ENCODE measurements around the gene MRPS2.

The MRPS2 gene

GRCh38 chr9:135471791-135472640 is 28.5 kb upstream of the MRPS2 start:
- H3K4me2 ChIP-seq (ENCODE audit: low read length) = no peak overlapping the region

DNA sequence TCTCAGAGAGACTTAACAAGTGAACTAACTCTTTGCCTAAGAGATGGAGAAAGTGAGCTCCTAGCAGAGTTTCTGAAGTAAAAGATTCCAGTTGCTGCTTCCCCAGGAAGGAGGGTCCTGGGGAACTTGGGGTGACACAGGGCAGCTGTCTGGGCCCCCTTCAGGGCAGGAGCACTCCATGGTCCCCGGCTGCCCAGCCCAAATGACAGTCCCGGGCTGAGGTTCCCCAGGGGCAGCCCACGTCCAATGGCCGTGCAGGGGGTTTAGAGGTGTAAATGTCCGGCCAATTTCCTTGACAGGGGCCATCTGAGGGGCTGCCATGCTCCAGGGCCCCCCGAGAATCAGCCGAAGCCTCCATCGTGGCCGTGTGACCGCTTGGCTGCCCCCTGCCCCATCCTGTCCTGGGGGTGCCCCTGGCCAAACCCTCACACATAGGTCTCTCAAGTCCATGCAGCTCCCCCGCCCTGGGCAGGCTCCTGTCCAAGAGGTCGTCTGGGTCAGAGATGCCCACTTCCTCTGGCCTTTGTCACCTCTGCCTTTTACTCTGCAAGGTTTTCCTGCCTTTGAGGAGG is 26.4 kb upstream of the MRPS2 start:
- Histone ChIP-seq H3K27me3 (ENCODE audit: control insufficient read depth, insufficient read depth, low read length) (peaks cover 3% of the 10 kb centered on the region), H3K4me3 (ENCODE audit: low read length) (no peak overlapping the region), H3K4me2 (ENCODE audit: low read length) (no peak overlapping the region), H3K36me3 (ENCODE audit: insufficient read depth, low read length) (no peaks in the 10 kb centered on the region), H3K4me1 (ENCODE audit: control insufficient read depth, insufficient read depth, low read length) (peaks cover 5% of the 10 kb centered on the region), H3K9ac (ENCODE audit: low read depth, low read length) (no peak overlapping the region), H3K9me3 (replicated peaks; ENCODE audit: low read length) (no peaks in the 10 kb centered on the region)

More at GRCh38 chr9:135471791-135472640, 28.5 kb upstream of the MRPS2 start:
- peaks cover 3% of the 10 kb centered on the region for H3K27me3 ChIP-seq (ENCODE audit: control insufficient read depth, insufficient read depth, low read length)
- H3K36me3 ChIP-seq (ENCODE audit: insufficient read depth, low read length) = no peaks in the 10 kb centered on the region
- peaks cover 10% of the 10 kb centered on the region for H3K4me1 ChIP-seq (ENCODE audit: control insufficient read depth, insufficient read depth, low read length)
- H3K9ac ChIP-seq (ENCODE audit: low read depth, low read length) = no peak overlapping the region
- H3K9me3 ChIP-seq (replicated peaks; ENCODE audit: low read length) = no peaks in the 10 kb centered on the region
- H3K4me3 ChIP-seq (ENCODE audit: low read length) = no peak overlapping the region

DNA sequence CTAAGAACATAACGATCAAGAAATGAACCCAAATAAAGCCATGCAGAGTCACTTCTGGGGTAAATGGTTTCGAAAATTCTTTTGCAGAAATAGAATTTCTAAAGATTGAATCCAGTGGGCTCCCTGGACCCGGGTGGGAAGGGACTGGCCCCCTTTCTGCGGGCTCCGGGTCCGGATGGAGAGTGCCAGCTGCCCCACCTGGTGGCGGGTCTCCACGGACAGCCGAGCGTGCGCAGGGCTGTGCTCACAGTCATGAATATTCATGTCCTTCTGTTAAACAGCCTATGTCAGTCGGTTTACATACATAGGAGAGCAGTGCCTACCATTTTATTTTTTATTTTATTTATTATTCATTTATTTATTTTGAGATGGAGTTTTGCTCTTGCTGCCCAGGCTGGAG is 25.6 kb upstream of the MRPS2 start:
- H3K9ac ChIP-seq (ENCODE audit: low read depth, low read length) = no peak overlapping the region
- no peak overlapping the region for H3K4me2 ChIP-seq (ENCODE audit: low read length)
- H3K4me3 ChIP-seq (ENCODE audit: low read length) = no peak overlapping the region
- no peaks in the 10 kb centered on the region for H3K9me3 ChIP-seq (replicated peaks; ENCODE audit: low read length)
- no peaks in the 10 kb centered on the region for H3K4me1 ChIP-seq (ENCODE audit: control insufficient read depth, insufficient read depth, low read length)
- H3K36me3 ChIP-seq (ENCODE audit: insufficient read depth, low read length) = no peaks in the 10 kb centered on the region
- H3K27me3 ChIP-seq (ENCODE audit: control insufficient read depth, insufficient read depth, low read length) = peaks cover 3% of the 10 kb centered on the region

DNA sequence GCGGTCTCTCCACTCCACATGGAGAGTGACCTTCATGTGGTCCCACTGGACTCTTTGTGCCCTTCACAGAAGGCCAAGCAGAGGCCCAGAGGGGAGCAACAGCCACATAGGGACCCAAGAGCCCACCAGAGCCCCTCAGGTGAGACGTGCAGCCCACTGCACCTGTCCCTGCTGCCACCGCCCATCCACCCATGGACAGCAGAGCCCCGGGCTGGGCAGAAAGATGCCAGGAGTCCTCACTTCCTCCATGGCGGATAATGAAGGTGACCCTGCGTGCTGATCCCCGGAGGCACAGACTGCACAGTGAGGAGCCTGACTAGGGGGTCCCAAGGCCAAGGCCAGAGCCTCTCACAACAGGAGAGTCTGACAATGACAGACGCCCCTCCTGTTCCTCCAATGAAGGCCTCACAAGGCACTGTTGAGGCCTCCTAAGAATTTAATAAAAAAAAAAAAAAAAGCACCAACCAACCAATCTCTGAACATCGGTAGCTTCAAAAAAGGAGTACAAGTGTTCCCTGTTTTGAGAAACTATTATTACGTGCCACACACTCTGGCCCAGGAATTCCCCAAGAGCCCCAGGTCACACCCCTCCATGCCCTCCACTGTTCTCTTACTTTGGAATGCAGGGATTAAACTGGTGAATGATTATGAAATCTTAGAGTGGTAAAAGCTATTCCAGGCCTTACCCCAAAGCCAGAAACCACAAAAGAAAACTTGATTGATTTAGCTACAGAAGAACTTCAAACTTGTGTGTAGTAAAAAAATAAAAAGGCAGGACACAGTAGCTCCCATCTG is 23.7 kb upstream of the MRPS2 start:
- Histone ChIP-seq H3K9me3 (replicated peaks; ENCODE audit: low read length) (no peaks in the 10 kb centered on the region), H3K27me3 (ENCODE audit: control insufficient read depth, insufficient read depth, low read length) (peaks cover 3% of the 10 kb centered on the region)

GRCh38 chr9:135478191-135478590 is 22.3 kb upstream of the MRPS2 start:
- no peak overlapping the region for H3K9ac ChIP-seq (ENCODE audit: low read depth, low read length)
- H3K27me3 ChIP-seq (ENCODE audit: control insufficient read depth, insufficient read depth, low read length) = no peaks in the 10 kb centered on the region
- H3K4me2 ChIP-seq (ENCODE audit: low read length) = peak overlapping the region; percentile 84
- no peaks in the 10 kb centered on the region for H3K36me3 ChIP-seq (ENCODE audit: insufficient read depth, low read length)
- no peak overlapping the region for H3K4me3 ChIP-seq (ENCODE audit: low read length)
- no peaks in the 10 kb centered on the region for H3K9me3 ChIP-seq (replicated peaks; ENCODE audit: low read length)
- peaks cover 5% of the 10 kb centered on the region for H3K4me1 ChIP-seq (ENCODE audit: control insufficient read depth, insufficient read depth, low read length)

More for the DNA sequence above, 23.7 kb upstream of the MRPS2 start:
- H3K9ac ChIP-seq (ENCODE audit: low read depth, low read length) = no peak overlapping the region
- no peak overlapping the region for H3K4me2 ChIP-seq (ENCODE audit: low read length)
- no peak overlapping the region for H3K4me3 ChIP-seq (ENCODE audit: low read length)
- no peaks in the 10 kb centered on the region for H3K36me3 ChIP-seq (ENCODE audit: insufficient read depth, low read length)
- H3K4me1 ChIP-seq (ENCODE audit: control insufficient read depth, insufficient read depth, low read length) = peaks cover 5% of the 10 kb centered on the region

DNA sequence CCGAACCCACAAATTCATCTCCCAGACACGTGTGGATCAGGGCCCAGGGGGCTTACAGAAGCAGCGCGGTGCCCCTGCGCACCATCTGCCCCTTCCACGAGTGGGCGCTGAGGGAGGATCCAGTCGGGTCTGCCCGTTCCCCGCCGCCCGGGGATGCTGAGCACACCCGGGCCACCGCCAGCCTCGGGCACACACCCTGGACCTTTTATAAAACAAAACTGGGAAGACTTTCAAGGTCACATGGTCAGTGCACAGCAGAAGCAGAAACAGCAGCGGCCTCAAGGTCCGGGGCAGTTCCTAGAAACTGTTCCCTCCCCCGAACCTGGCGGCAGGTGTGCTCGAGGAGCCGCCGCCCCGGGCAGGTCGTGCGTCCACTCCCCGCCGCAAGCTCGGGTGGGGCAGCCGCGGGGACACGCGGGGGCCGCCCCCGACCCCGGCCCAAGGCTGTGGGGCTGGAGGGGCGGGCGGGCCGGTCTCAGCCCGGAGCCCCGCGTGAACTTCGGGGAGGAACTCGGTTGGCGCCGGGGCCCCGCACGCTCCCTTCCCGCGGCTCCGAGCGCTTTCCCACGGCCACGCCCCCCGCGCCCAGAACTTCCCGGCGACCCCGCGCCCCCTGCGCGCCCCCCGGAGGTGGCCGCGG is 21.5 kb upstream of the MRPS2 start:
- Histone ChIP-seq H3K36me3 (ENCODE audit: insufficient read depth, low read length) (peaks cover 2% of the 10 kb centered on the region), H3K4me3 (ENCODE audit: low read length) (peak overlapping the region; percentile 70), H3K27me3 (ENCODE audit: control insufficient read depth, insufficient read depth, low read length) (no peaks in the 10 kb centered on the region), H3K4me1 (ENCODE audit: control insufficient read depth, insufficient read depth, low read length) (peaks cover 5% of the 10 kb centered on the region), H3K9ac (ENCODE audit: low read depth, low read length) (peak overlapping the region; percentile 41), H3K4me2 (ENCODE audit: low read length) (peak overlapping the region; percentile 84), H3K9me3 (replicated peaks; ENCODE audit: low read length) (no peaks in the 10 kb centered on the region)

DNA sequence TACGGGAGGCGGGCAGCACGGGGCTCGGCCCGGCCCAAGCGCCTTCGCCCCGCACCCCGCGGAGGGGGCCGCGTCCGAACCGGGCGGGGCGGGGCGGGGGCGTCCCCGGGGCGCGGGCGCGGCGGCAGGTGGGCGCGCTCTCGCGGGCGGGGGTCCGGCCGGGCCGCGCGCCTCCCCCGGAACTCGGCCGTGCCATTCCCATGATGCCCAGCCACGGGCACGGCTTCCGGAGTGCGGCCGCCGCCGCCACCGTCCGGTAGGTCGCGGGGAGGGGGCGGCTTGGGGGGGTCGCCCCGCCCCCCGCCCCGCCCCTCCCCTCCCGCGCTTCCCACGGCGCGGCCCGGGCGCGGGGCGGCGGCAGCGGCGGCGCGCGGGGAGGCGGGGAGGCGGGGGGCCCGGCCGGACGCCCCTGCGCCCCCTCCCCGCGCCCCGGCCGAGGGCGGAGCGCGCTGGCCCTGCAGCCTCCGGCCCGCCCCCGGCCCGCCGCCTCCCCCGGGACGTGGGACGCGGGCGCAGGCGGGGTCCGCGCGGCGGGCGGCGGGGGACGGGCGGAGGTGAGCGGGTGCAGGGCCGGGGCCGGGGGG is 20.9 kb upstream of the MRPS2 start, which contains the start of gene PPP1R26:
Gene PPP1R26, plus strand, starts transcription at position 314 of the 584 bp plus-strand sequence. CDS start 4,729 bp downstream, outside the sequence.
- peaks cover 9% of the 10 kb centered on the region for H3K36me3 ChIP-seq (ENCODE audit: insufficient read depth, low read length)
- no peaks in the 10 kb centered on the region for H3K27me3 ChIP-seq (ENCODE audit: control insufficient read depth, insufficient read depth, low read length)
- H3K4me3 ChIP-seq (ENCODE audit: low read length) = peak within 1 kb of the TSS; percentile 99
- H3K4me2 ChIP-seq (ENCODE audit: low read length) = peak within 1 kb of the TSS; percentile 93
- H3K9me3 ChIP-seq (replicated peaks; ENCODE audit: low read length) = no peaks in the 10 kb centered on the region
- H3K4me1 ChIP-seq (ENCODE audit: control insufficient read depth, insufficient read depth, low read length) = peaks cover 5% of the 10 kb centered on the region
- peak within 1 kb of the TSS; percentile 85 for H3K9ac ChIP-seq (ENCODE audit: low read depth, low read length)

DNA sequence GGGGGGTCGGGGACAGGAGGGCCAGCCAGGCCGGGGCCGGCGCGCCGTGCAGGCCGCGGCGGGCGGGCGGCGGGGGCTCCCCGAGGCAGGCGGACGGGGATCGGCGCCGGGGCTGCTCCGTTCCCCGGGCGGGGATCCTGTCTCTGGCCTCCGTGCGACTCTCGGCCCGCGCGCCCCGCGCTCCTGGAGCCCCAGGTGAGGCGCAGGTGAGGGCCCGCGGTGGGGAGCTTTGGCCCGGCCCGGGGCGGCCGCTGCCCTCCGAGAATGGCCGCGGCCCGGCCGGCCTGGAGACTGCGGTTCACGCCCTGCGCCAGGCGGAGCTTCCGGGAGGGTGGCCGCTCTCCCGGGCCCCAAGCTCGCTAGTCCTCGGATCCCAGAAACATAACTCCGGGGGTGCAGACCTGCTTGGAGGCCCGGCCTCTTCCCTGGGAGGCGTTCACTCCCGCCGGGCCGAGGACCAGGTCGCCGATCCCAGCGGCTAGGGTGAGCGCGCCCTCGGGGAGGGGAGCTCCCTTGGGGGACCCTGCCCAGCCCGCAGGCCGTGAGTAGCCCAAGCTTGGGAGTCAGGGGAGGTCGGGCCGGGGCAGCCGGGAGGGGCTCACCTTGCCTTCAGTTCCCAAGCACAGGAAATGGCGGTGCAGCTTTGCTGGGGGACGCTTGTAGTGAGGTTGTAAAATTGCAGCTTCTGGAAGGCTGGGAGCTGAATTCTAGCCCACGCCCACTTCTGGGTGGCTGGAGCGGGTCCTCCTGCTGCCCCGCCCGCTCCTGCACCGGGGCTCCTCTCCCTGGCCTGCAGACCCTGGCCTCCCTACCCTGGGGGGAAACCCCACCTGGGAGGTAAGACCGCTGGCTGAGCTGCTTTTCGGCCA is 20.2 kb upstream of the MRPS2 start:
- Histone ChIP-seq H3K9me3 (replicated peaks; ENCODE audit: low read length) (no peaks in the 10 kb centered on the region), H3K9ac (ENCODE audit: low read depth, low read length) (peak overlapping the region; percentile 85), H3K4me2 (ENCODE audit: low read length) (peak overlapping the region; percentile 93), H3K27me3 (ENCODE audit: control insufficient read depth, insufficient read depth, low read length) (no peaks in the 10 kb centered on the region), H3K4me1 (ENCODE audit: control insufficient read depth, insufficient read depth, low read length) (peaks cover 5% of the 10 kb centered on the region), H3K36me3 (ENCODE audit: insufficient read depth, low read length) (peaks cover 16% of the 10 kb centered on the region), H3K4me3 (ENCODE audit: low read length) (peak overlapping the region; percentile 99)

DNA sequence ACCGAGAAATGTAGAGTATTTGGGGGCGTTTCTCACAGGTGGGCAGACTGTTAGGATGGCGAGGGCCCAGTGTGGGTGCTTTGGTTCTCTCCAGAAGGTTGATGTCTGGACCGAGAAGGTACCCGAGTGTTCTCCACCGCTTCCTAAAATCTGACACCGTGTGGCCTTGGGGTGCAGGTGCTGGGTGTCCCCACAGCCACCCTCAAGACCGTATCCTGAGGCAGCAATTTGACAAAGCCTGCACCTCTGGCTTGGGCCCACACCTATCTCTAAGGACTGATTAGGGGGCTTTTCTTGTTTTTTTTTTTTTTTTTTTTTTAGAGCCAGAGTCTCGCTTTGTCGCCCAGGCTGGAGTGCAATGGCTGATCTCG is 19.6 kb upstream of the MRPS2 start:
- H3K4me3 ChIP-seq (ENCODE audit: low read length) = peak overlapping the region; percentile 99

DNA sequence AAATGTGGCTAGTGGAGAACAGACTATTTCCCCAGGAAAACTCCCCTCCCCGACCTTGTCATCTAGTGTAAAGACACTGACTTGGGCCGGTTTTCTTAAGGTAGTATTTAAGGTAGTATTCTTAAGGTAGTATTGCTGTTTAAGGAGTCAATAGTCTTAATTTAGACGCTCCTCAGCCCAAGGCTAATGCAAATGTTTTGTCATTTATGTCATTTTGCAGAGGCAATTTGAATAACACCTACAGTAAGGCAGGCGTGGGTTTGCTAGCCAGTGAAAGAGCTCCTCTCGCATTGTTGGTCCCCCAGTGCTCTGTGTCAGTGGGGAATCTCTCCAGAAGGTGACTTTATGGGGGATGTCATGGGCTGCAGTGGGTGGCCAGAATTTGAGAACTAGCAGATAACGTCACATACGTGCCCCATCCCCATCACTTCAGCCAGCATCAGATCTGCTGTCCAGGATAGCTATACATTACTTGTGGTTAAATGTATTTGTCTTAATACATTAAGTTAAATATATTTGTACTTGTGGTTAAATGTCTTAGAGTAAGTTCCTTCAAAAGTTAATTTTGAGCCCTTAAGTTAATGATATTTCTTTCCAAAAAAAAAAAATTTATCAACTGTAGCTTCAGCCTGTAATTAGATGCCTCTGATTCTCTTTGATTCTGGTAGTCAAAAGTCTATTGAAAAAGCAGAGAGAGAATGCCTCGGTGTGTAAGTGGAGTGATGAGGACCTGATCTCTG is 18.3 kb upstream of the MRPS2 start:
- Histone ChIP-seq H3K36me3 (ENCODE audit: insufficient read depth, low read length) (peaks cover 28% of the 10 kb centered on the region), H3K9me3 (replicated peaks; ENCODE audit: low read length) (no peaks in the 10 kb centered on the region), H3K27me3 (ENCODE audit: control insufficient read depth, insufficient read depth, low read length) (no peaks in the 10 kb centered on the region), H3K4me1 (ENCODE audit: control insufficient read depth, insufficient read depth, low read length) (peaks cover 5% of the 10 kb centered on the region), H3K4me3 (ENCODE audit: low read length) (no peak overlapping the region), H3K9ac (ENCODE audit: low read depth, low read length) (no peak overlapping the region), H3K4me2 (ENCODE audit: low read length) (no peak overlapping the region)

More for the DNA sequence above, 19.6 kb upstream of the MRPS2 start:
- Histone ChIP-seq H3K9me3 (replicated peaks; ENCODE audit: low read length) (no peaks in the 10 kb centered on the region), H3K4me2 (ENCODE audit: low read length) (peak overlapping the region; percentile 93), H3K9ac (ENCODE audit: low read depth, low read length) (peak overlapping the region; percentile 85), H3K27me3 (ENCODE audit: control insufficient read depth, insufficient read depth, low read length) (no peaks in the 10 kb centered on the region), H3K4me1 (ENCODE audit: control insufficient read depth, insufficient read depth, low read length) (peaks cover 5% of the 10 kb centered on the region), H3K36me3 (ENCODE audit: insufficient read depth, low read length) (peaks cover 22% of the 10 kb centered on the region)
